Esophagus (tissue), 2 donors: ENCODE data around the gene ZIC4. TPM values are rescaled to one million over a fixed set of nuclear protein-coding genes. Genes with fewer than 3 reads are reported as not detected.

Experiments used
- H3K27ac ChIP-seq, 2 donors: one replicate each; pipeline ENCODE4 v1.5.1; 2013; ENCODE audit warnings: low read depth in 2 of 2, mild to moderate bottlenecking in 2 of 2, inconsistent platforms in 1 of 2, low read length in 1 of 2, moderate library complexity in 1 of 2
- H3K27me3 ChIP-seq, 2 donors: one replicate each; pipeline ENCODE4 v1.6.1; 2013; ENCODE audit warnings: low read length in 2 of 2, control low read depth in 1 of 2, mild to moderate bottlenecking in 1 of 2; ENCODE audit not compliant: insufficient read depth in 2 of 2, control insufficient read depth in 1 of 2
- H3K36me3 ChIP-seq, 2 donors: one replicate each; pipeline ENCODE4 v1.6.1; 2013; ENCODE audit warnings: low read length in 1 of 2; ENCODE audit not compliant: control insufficient read depth in 2 of 2, insufficient read depth in 2 of 2
- H3K4me1 ChIP-seq, 2 donors: one replicate each; pipeline ENCODE4 v1.6.1; 2013; ENCODE audit warnings: low read length in 1 of 2; ENCODE audit not compliant: control insufficient read depth in 2 of 2, insufficient read depth in 2 of 2
- H3K4me3 ChIP-seq, 2 donors: one replicate each; pipeline ENCODE4 v1.5.1; 2013; ENCODE audit warnings: low read length in 2 of 2, mild to moderate bottlenecking in 2 of 2, low read depth in 1 of 2, moderate library complexity in 1 of 2
- H3K9me3 ChIP-seq, 2 donors: one replicate each; pipeline ENCODE4 v1.6.1; 2013; ENCODE audit warnings: mild to moderate bottlenecking in 2 of 2, low read depth in 1 of 2, low read length in 1 of 2, moderate library complexity in 1 of 2; ENCODE audit not compliant: control insufficient read depth in 2 of 2, insufficient read depth in 1 of 2
- WGBS, 2 donors: extraction: QIAGEN DNeasy Blood & Tissue Kit; methylation state at CpG; one replicate each; pipeline ENCODE4 v1.1.7; 2013; 5-methylcytosine and 5-hydroxymethylcytosine counted together
- polyA plus RNA-seq, 2 donors: library from polyadenylated mRNA; stranded (reverse); fragments of 200-250 nt; gene quantifications; one replicate each; pipeline ENCODE4 v1.2.3, GENCODE V29; 2013
- donor health status: healthy with polysubstance abuse.
- donor health status: Bipolar disorder and iron deficiency.

The ZIC4 gene
- polyA plus RNA-seq, 2 donors: not detected

DNA sequence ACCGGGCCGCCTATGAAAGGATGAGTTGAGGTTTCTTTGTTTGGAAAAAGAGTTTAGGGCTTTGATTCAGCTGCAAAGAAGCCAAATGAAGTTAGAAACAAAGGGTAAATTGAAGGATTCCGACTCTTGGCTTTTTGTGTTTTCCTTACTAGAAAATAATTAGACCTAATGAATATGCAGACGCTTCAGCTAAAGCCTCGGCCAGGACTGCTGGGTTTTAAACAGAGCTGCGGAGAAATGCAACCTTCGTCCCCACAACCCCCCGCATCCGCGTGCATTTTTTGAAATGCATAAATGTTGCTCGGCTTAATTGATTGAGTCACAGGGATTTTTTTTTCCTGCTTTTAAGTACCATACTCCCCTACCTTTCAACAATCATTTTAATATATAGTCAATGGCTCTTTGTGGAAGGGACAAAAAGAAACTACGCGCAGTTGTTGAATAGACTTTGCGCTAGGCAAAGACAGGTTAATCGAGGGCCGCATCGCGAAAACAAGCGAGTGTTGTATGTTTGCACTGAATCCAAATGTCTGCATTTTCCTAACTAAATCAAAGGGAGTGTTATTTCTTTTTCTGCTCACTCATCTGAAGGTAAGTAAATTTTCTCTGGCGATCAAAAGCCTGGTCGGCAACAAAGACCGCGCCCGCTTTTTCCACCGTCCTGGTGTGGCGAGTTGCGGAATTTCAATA lies 1.3 kb upstream of the ZIC4 start:
- H3K27me3 ChIP-seq: peaks cover 5 to 81% of the 10 kb centered on the region in 2 donors
- WGBS, 2 donors: 19 to 22% methylated on average over 27 of the region's 27 CpGs
- peaks cover 16 to 44% of the 10 kb centered on the region in 2 donors for H3K9me3 ChIP-seq
- H3K27ac ChIP-seq: no peak overlapping the region
- peaks cover 11 to 12% of the 10 kb centered on the region in 2 donors for H3K4me1 ChIP-seq
- no peaks in the 10 kb centered on the region for H3K36me3 ChIP-seq
- H3K4me3 ChIP-seq: peak overlapping the region in 1 of 2 donors; percentile 11

DNA sequence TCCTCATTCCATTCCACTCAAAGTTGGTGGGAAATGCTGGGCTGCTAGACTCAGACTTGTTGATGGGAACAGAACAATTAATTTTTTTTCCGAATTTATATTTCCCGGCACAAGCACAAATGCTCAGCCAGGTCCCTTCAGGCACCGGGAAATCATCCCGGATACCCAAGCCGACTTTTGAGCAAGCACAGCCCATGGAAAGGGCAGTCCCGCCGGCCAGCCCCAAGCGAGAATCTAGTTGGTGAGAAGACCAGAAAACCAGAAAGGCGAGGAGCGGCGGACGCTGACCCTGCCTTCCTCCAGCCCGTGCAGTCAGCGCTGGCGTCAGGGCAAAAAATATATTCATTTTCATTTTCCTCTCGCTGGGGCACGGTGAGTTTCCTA lies 763 bp upstream of the ZIC4 start:
- Histone ChIP-seq H3K27ac (no peak overlapping the region), H3K4me3 (peak overlapping the region in 1 of 2 donors; percentile 11), H3K36me3 (no peaks in the 10 kb centered on the region), H3K27me3 (peaks cover 5 to 76% of the 10 kb centered on the region in 2 donors), H3K4me1 (peaks cover 11 to 12% of the 10 kb centered on the region in 2 donors), H3K9me3 (peaks cover 12 to 40% of the 10 kb centered on the region in 2 donors)
- WGBS, 2 donors: 8 to 9% methylated on average over 17 of the region's 17 CpGs

DNA sequence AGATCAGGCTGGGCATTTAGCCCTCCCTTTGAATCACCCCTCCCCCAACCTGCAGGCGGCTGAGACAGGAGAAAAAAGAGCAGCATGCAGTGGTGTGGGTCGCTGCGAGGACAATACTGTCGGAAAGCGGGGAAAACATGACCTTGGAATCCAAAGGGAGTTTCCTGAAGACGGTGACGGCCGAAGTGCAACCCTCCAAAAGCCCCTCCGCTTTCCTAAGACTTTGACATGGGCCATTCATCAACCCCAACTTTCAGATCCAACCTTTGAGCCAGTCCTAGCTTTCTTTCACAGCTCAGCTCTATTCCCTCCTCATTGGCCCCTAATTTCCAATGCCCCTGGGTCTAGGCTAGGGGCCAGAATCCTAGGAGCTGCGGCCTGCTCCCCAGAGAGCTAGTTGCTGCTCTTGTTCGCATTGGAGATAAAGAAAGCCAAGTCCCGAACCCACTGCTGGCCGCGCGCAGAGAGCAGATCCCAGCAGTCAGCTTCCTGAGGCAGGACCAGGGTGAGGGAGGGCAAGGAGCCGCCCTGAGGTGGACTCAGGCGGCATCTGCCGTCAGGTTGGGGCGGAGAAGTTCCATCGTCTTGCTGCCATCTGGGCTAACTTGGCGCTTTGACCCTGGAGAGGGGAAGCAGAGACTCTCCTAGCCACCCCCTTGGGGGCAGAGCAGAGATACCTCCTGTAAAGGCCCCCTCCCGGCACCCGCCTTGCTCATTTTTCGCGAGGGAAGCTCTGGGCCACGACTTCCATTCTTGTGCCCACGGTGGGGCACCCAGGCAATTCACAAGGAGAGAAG lies 914 bp downstream of the ZIC4 start:
- no peaks in the 10 kb centered on the region for H3K36me3 ChIP-seq
- peaks cover 6 to 7% of the 10 kb centered on the region in 2 donors for H3K4me1 ChIP-seq
- H3K4me3 ChIP-seq: no peak overlapping the region
- 16% methylated on average over 27 of the region's 27 CpGs for WGBS, 2 donors
- H3K27me3 ChIP-seq: peaks cover 5 to 67% of the 10 kb centered on the region in 2 donors
- peaks cover 8 to 30% of the 10 kb centered on the region in 2 donors for H3K9me3 ChIP-seq
- H3K27ac ChIP-seq: no peak overlapping the region

DNA sequence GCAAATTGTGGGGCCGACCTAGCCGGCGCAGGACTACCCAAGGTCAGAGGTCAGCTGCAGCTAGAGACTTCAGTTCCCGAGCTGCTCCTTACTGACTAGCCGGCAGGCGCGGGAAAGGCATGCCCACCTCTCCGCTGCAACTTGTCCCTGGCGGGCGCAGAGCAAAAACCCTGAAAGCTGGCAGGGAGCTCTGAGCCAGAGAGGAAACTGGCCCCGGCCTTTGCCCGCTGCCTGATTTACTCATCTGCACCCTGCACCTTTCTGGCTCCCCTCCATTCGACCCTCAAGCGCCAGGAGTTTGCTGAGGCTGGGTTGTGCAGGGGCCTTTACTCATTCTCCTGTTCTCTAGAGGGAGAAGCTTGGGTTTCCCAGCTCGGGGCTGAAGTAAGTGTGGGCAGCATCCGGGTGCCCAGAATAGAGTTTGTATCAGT lies 1.5 kb downstream of the ZIC4 start:
- Histone ChIP-seq H3K36me3 (no peaks in the 10 kb centered on the region), H3K27ac (no peak overlapping the region), H3K9me3 (peaks cover 7 to 25% of the 10 kb centered on the region in 2 donors), H3K4me1 (peaks cover 0 to 3% of the 10 kb centered on the region in 2 donors), H3K4me3 (no peak overlapping the region), H3K27me3 (peaks cover 5 to 64% of the 10 kb centered on the region in 2 donors)
- whole genome bisulfite sequencing, 2 donors: 13 to 15% methylated on average over 16 of the region's 16 CpGs

DNA sequence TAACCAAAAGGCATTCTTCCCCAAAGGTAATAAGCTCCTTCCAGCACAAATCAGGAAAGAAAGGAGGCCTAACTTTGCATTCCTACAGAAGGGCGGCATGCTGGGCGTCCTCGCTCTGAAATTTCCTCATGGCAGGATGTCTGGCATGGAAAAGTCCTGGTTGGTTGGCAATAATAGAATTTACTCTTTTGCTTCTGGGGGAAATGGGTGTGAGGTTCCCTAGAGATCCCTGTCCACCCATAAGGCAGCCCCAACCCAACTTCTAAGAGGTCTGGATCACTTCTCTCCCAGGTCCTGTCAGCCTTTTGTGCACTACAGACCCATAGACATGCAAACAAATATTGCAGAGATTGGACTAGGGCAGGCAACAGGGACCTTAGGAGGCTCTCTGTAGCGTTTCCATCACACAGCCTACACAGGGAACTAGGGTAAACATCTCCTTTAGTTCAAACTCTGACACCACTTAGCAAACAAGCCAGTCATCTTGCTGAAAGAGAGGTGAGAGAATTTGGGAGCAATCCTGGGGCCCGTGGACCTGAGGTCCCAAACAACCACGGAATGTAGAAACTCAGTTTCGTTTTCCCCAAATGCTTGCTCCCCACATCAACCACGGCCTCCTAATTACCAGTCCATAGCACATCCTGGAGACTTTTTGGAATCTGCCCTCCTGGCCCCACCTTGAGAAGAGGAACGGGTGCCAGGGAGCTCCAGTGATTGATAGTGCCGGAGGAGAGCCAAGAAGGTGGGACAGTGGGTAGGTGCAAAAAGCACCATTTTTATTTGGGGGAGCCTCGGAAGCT lies 2.1 kb downstream of the ZIC4 start:
- WGBS, 2 donors: 34 to 37% methylated on average over 11 of the region's 11 CpGs
- Histone ChIP-seq H3K4me3 (no peak overlapping the region), H3K27me3 (peaks cover 5 to 58% of the 10 kb centered on the region in 2 donors), H3K9me3 (peaks cover 2 to 20% of the 10 kb centered on the region in 2 donors), H3K27ac (no peak overlapping the region), H3K36me3 (no peaks in the 10 kb centered on the region), H3K4me1 (no peaks in the 10 kb centered on the region)

DNA sequence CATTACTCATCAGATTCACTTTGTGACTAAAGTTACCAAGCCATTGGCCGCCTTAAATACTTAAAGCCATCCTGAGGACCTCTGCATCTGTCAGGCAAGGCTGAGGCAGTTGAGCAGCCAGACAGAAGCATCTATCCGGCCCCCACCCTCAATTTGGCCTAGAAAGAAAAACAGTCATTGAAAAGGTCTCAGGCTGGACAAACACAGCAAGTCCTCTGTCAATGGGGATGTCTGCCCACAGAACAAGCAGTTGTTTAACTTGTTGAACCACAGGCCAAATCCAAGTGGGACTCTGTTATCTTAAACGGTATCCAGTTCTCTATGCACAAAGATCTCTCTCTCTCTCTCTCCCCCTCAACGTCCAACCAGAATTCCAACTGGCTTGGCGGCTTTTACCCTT lies 2.8 kb downstream of the ZIC4 start:
- H3K4me3 ChIP-seq: no peak overlapping the region
- H3K27ac ChIP-seq: no peak overlapping the region
- no peaks in the 10 kb centered on the region for H3K4me1 ChIP-seq
- 45 to 54% methylated on average over 5 of the region's 5 CpGs for WGBS, 2 donors
- H3K27me3 ChIP-seq: peaks cover 5 to 53% of the 10 kb centered on the region in 2 donors
- peaks cover 0 to 15% of the 10 kb centered on the region in 2 donors for H3K9me3 ChIP-seq
- H3K36me3 ChIP-seq: no peaks in the 10 kb centered on the region

DNA sequence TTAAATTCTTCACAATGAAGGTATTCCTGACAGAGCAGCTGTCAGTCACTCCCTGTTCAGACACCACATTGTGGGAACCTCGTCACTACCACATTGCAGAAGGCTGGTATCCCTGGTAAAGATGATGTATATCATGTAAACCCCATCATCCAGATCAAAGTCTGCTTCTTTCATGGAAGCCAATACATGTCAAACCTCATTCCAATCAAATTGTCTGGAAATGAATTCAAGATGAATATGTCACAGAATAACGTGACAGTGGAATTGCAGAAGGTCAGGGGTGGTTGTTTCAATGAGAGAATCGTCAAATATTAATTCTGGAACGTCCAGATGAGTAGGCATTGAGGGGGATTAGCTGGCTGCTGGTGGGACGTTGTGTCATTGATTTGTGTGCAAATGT lies 4.2 kb downstream of the ZIC4 start:
- Histone ChIP-seq H3K4me3 (no peak overlapping the region), H3K4me1 (no peaks in the 10 kb centered on the region), H3K27ac (no peak overlapping the region), H3K36me3 (no peaks in the 10 kb centered on the region), H3K27me3 (peaks cover 13 to 45% of the 10 kb centered on the region in 2 donors), H3K9me3 (peaks cover 6 to 24% of the 10 kb centered on the region in 2 donors)
- 15 to 18% methylated on average over 5 of the region's 5 CpGs for WGBS, 2 donors

DNA sequence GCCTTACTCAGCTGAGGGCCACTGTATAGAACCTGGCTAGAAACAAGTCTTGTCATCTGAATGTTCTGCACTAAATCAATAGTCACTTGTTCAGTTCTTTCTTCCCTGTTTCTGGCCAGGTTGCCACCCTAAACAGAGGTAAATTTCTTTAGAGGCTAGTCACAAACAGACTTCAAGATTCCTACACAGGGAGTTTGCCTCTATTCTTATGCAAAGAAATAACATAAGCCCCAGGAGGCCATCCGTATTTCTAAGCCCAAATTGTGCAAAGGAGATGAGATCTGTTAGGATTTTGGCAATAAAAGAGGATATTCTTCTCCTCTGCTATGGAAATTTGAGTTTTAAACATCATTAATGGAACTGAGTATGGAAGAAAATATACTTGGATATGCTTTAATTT lies 4.9 kb downstream of the ZIC4 start:
- H3K4me1 ChIP-seq: no peaks in the 10 kb centered on the region
- no peak overlapping the region for H3K4me3 ChIP-seq
- H3K9me3 ChIP-seq: peaks cover 6 to 27% of the 10 kb centered on the region in 2 donors
- WGBS, 2 donors: 20 to 27% methylated on average over 1 of the region's 1 CpG
- peaks cover 13 to 41% of the 10 kb centered on the region in 2 donors for H3K27me3 ChIP-seq
- no peak overlapping the region for H3K27ac ChIP-seq
- H3K36me3 ChIP-seq: no peaks in the 10 kb centered on the region

DNA sequence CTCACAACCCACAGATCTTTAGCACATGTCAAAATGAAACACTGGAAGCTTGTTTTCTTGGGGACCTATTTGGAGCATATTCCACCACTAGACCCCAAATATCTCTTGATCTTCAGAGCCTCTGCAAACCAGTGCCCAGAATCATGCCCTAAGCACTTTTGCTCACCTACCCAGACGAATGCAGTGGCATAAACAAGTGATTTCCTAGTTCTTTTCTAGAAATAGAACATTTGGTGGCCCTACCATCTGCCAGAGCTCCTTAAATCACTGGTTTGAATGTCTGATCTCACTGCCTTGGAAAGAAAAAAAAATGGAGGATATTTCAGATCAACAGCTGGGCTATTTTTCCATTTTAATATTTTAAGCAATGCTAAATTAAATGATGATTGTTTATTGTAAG lies 5.3 kb downstream of the ZIC4 start:
- H3K4me3 ChIP-seq: no peak overlapping the region
- peaks cover 0 to under 1% of the 10 kb centered on the region in 2 donors for H3K4me1 ChIP-seq
- H3K27ac ChIP-seq: no peak overlapping the region
- peaks cover 6 to 31% of the 10 kb centered on the region in 2 donors for H3K9me3 ChIP-seq
- peaks cover 10 to 41% of the 10 kb centered on the region in 2 donors for H3K27me3 ChIP-seq
- H3K36me3 ChIP-seq: no peaks in the 10 kb centered on the region
- WGBS, 2 donors: 8 to 12% methylated on average over 1 of the region's 1 CpG
